Liver (tissue), 9 donors: ENCODE data around the gene BHLHE23. TPM values are rescaled to one million over a fixed set of nuclear protein-coding genes. Genes with fewer than 3 reads are reported as not detected.

Experiments used
- DNase-seq: peaks from one replicate; pipeline ENCODE4 v3.0.0-alpha.2; 2017; ENCODE audit warnings: low spot score
- H3K27ac ChIP-seq, 2 donors: one replicate each; pipeline ENCODE4 v1.7.0; 2013; ENCODE audit warnings: inconsistent platforms in 2 of 2, low read length in 2 of 2, control low read depth in 1 of 2, low read depth in 1 of 2, mild to moderate bottlenecking in 1 of 2
- H3K27me3 ChIP-seq, 4 donors: one replicate each; pipeline versions ENCODE4 v1.6.1 to v1.7.0; 2013; ENCODE audit warnings: low read length in 3 of 4, inconsistent platforms in 1 of 4, mild to moderate bottlenecking in 1 of 4, moderate library complexity in 1 of 4; ENCODE audit not compliant: control insufficient read depth in 4 of 4, insufficient read depth in 4 of 4
- H3K36me3 ChIP-seq, 4 donors: one replicate each; pipeline versions ENCODE4 v1.6.1 to v1.7.0; 2013; ENCODE audit warnings: low read length in 3 of 4, mild to moderate bottlenecking in 3 of 4, low read depth in 1 of 4, moderate library complexity in 1 of 4; ENCODE audit not compliant: control insufficient read depth in 4 of 4, insufficient read depth in 3 of 4
- H3K4me1 ChIP-seq, 4 donors: one replicate each; pipeline versions ENCODE4 v1.6.1 to v1.7.0; 2013; ENCODE audit warnings: low read length in 3 of 4, mild to moderate bottlenecking in 3 of 4, moderate library complexity in 1 of 4; ENCODE audit not compliant: control insufficient read depth in 4 of 4, insufficient read depth in 4 of 4
- H3K4me3 ChIP-seq, 3 donors: one replicate each; pipeline versions ENCODE4 v1.6.1 to v1.7.0; 2013; ENCODE audit warnings: low read length in 3 of 3, control low read depth in 1 of 3, low read depth in 1 of 3, mild to moderate bottlenecking in 1 of 3
- H3K9ac ChIP-seq, 2 donors: one replicate each; pipeline ENCODE4 v1.7.0; 2013; ENCODE audit warnings: low read length in 2 of 2, mild to moderate bottlenecking in 2 of 2, moderate library complexity in 2 of 2, control low read depth in 1 of 2, low read depth in 1 of 2
- H3K9me3 ChIP-seq, 4 donors: one replicate each; pipeline versions ENCODE4 v1.6.1 to v1.7.0; 2013; ENCODE audit warnings: low read length in 3 of 4; ENCODE audit not compliant: control insufficient read depth in 4 of 4
- EGR1 ChIP-seq, 2 donors: IDR thresholded peaks; 2 replicates each; pipeline ENCODE4 v1.6.1; 2016 to 2018; ENCODE audit warnings: antibody characterized with exemption in 2 of 2, low read depth in 2 of 2
- FOXA1 ChIP-seq: IDR thresholded peaks from 2 replicates; pipeline ENCODE4 v1.6.1; 2016; ENCODE audit warnings: antibody characterized with exemption
- FOXA2 ChIP-seq: IDR thresholded peaks from 2 replicates; pipeline ENCODE4 v1.6.1; 2016; ENCODE audit warnings: antibody characterized with exemption
- GABPA ChIP-seq, 2 donors: IDR thresholded peaks in 1 of 2; conservative IDR thresholded peaks in 1 of 2; 2 replicates each; pipeline ENCODE4 v1.6.1; 2016; ENCODE audit warnings: antibody characterized with exemption in 2 of 2, mild to moderate bottlenecking in 1 of 2, moderate library complexity in 1 of 2
- HNF4A ChIP-seq, 2 donors: conservative IDR thresholded peaks; 2 replicates each; pipeline ENCODE4 v1.6.1; 2016; ENCODE audit warnings: antibody characterized with exemption in 2 of 2, mild to moderate bottlenecking in 2 of 2
- HNF4G ChIP-seq: IDR thresholded peaks from 2 replicates; pipeline ENCODE4 v1.6.1; 2016; ENCODE audit warnings: antibody characterized with exemption
- JUND ChIP-seq, 2 donors: IDR thresholded peaks; 2 replicates each; pipeline ENCODE4 v1.6.1; 2016; ENCODE audit warnings: antibody characterized with exemption in 2 of 2
- NR2F2 ChIP-seq: IDR thresholded peaks from 2 replicates; pipeline ENCODE4 v1.6.1; 2016; ENCODE audit warnings: antibody characterized with exemption
- RAD21 ChIP-seq, 2 donors: IDR thresholded peaks; 2 replicates each; pipeline ENCODE4 v1.6.1; 2016; ENCODE audit warnings: antibody characterized with exemption in 2 of 2, mild to moderate bottlenecking in 2 of 2
- RXRA ChIP-seq, 2 donors: IDR thresholded peaks; 2 replicates each; pipeline ENCODE4 v1.6.1; 2017 to 2018; ENCODE audit warnings: antibody characterized with exemption in 2 of 2, mild to moderate bottlenecking in 1 of 2
- TAF1 ChIP-seq: conservative IDR thresholded peaks from 2 replicates; pipeline ENCODE4 v1.6.1; 2016; ENCODE audit warnings: antibody characterized with exemption, mild to moderate bottlenecking
- YY1 ChIP-seq: IDR thresholded peaks from 2 replicates; pipeline ENCODE4 v1.6.1; 2016; ENCODE audit warnings: antibody characterized with exemption, mild to moderate bottlenecking
- WGBS: extraction: QIAGEN DNeasy Blood & Tissue Kit; methylation state at CpG from one replicate; pipeline ENCODE4 v1.1.7; 2013; 5-methylcytosine and 5-hydroxymethylcytosine counted together
- polyA plus RNA-seq, 2 donors: library from polyadenylated mRNA; stranded (reverse) in 1 of 2; unstranded in 1 of 2; fragments of 200-250 nt in 1 of 2; fragments of >200 nt in 1 of 2; fragmentation: Nextera tagmentation in 1 of 2; extraction: Ambion mirVana in 1 of 2; gene quantifications; one replicate each; pipeline versions ENCODE4 v1.2.1 to v1.2.3, GENCODE V29; 2013 to 2015
- total RNA-seq, 2 donors: library from RNA; depleted of rRNA; stranded (reverse); fragments of >200 nt; gene quantifications; one replicate each; pipeline ENCODE4 v1.2.3, GENCODE V29; 2014
- TF ChIP-seq, protein P1 (sequence below): IDR thresholded peaks from 2 replicates; pipeline ENCODE4 v1.6.1; 2016; ENCODE audit warnings: antibody characterized with exemption, mild to moderate bottlenecking
- TF ChIP-seq, protein P2 (sequence below): IDR thresholded peaks from 2 replicates; pipeline ENCODE4 v1.6.1; 2016; ENCODE audit warnings: antibody characterized with exemption
- TF ChIP-seq, protein P3 (sequence below): IDR thresholded peaks from 2 replicates; pipeline ENCODE4 v1.6.1; 2016; ENCODE audit warnings: antibody characterized with exemption
- TF ChIP-seq, protein P4 (sequence below): fragments of 150-350 bp; IDR thresholded peaks from 2 replicates; pipeline ENCODE4 v1.5.1; 2017; ENCODE audit warnings: improper control_type of control experiment, low read depth, low read length; ENCODE audit not compliant: missing input control
- TF ChIP-seq, protein P5 (sequence below): IDR thresholded peaks from 2 replicates; pipeline ENCODE4 v1.6.1; 2016; ENCODE audit warnings: antibody characterized with exemption
- donor health status: healthy.
- donor health status: healthy.
- donor health status: healthy.
- donor health status: healthy.
- donor health status: healthy.

The BHLHE23 gene
- total and polyA plus RNA-seq, 4 donors, result not detected

DNA sequence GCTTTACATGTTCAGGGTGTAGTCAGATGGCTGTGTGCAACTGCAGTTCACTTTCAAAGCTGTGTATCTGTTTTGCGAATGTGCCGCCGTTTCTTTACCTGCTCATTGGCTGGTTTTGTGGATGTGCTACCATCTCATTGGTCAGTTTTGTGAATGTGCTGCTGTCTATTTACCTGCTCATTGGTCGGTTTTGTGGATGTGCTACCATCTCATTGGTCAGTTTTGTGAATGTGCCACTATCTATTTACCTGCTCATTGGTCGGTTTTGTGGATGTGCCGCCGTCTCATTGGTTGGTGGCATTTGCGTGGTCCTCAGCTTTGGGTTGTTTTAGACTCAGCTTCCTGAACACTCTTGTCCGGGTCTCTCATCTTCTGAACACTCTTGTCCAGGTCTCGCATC, 40.5 kb upstream of the BHLHE23 start:
- 90% methylated on average over 10 of the region's 10 CpGs for WGBS
- no peak for DNase-seq
- TF ChIP-seq, protein P1, sequence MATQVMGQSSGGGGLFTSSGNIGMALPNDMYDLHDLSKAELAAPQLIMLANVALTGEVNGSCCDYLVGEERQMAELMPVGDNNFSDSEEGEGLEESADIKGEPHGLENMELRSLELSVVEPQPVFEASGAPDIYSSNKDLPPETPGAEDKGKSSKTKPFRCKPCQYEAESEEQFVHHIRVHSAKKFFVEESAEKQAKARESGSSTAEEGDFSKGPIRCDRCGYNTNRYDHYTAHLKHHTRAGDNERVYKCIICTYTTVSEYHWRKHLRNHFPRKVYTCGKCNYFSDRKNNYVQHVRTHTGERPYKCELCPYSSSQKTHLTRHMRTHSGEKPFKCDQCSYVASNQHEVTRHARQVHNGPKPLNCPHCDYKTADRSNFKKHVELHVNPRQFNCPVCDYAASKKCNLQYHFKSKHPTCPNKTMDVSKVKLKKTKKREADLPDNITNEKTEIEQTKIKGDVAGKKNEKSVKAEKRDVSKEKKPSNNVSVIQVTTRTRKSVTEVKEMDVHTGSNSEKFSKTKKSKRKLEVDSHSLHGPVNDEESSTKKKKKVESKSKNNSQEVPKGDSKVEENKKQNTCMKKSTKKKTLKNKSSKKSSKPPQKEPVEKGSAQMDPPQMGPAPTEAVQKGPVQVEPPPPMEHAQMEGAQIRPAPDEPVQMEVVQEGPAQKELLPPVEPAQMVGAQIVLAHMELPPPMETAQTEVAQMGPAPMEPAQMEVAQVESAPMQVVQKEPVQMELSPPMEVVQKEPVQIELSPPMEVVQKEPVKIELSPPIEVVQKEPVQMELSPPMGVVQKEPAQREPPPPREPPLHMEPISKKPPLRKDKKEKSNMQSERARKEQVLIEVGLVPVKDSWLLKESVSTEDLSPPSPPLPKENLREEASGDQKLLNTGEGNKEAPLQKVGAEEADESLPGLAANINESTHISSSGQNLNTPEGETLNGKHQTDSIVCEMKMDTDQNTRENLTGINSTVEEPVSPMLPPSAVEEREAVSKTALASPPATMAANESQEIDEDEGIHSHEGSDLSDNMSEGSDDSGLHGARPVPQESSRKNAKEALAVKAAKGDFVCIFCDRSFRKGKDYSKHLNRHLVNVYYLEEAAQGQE, result no peak
- TF ChIP-seq RXRA (IDR thresholded peaks at IDR 0.05) (no peak), JUND (IDR thresholded peaks at IDR 0.05) (no peak), FOXA2 (no peak), RAD21 (IDR thresholded peaks at IDR 0.05) (no peak), HNF4G (no peak), YY1 (no peak), TAF1 (no peak)

DNA sequence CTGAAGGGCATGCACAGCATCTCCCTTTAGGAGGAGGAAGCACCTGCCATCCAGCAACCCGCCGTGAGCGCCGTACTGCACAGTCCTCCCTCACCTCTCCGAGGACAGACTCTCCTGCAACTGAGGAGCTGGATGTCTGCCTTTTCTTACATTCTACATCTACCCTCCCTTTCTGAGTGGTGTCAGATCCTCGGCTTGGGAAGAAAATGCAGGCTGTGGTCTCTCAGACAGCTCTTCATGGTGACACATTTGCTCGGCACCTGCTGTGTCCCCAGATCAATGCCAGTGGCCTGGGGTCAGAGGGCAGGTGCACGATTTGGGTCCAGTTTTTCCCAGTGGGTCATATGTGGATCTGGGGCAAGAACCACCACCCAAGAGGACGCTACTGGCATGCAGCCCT, 40.1 kb upstream of the BHLHE23 start:
- Histone ChIP-seq H3K9ac (no peak overlapping the region), H3K4me3 (no peak overlapping the region), H3K4me1 (no peaks in the 10 kb centered on the region), H3K36me3 (no peaks in the 10 kb centered on the region), H3K9me3 (no peaks in the 10 kb centered on the region), H3K27me3 (peaks cover 0 to 6% (median 2%) of the 10 kb centered on the region in 4 donors), H3K27ac (no peak overlapping the region)
- WGBS, result 76% methylated on average over 9 of the region's 9 CpGs
- TF ChIP-seq HNF4G, result no peak
- TF ChIP-seq YY1, result no peak
- TF ChIP-seq RAD21 (IDR thresholded peaks at IDR 0.05), result no peak
- TF ChIP-seq, protein P2, sequence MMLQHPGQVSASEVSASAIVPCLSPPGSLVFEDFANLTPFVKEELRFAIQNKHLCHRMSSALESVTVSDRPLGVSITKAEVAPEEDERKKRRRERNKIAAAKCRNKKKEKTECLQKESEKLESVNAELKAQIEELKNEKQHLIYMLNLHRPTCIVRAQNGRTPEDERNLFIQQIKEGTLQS, result no peak
- TF ChIP-seq RXRA (IDR thresholded peaks at IDR 0.05), result no peak
- TF ChIP-seq HNF4A (conservative IDR thresholded peaks at IDR 0.05), result no peak
- TF ChIP-seq, protein P3, sequence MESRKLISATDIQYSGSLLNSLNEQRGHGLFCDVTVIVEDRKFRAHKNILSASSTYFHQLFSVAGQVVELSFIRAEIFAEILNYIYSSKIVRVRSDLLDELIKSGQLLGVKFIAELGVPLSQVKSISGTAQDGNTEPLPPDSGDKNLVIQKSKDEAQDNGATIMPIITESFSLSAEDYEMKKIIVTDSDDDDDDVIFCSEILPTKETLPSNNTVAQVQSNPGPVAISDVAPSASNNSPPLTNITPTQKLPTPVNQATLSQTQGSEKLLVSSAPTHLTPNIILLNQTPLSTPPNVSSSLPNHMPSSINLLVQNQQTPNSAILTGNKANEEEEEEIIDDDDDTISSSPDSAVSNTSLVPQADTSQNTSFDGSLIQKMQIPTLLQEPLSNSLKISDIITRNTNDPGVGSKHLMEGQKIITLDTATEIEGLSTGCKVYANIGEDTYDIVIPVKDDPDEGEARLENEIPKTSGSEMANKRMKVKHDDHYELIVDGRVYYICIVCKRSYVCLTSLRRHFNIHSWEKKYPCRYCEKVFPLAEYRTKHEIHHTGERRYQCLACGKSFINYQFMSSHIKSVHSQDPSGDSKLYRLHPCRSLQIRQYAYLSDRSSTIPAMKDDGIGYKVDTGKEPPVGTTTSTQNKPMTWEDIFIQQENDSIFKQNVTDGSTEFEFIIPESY, result no peak
- TF ChIP-seq, protein P4, sequence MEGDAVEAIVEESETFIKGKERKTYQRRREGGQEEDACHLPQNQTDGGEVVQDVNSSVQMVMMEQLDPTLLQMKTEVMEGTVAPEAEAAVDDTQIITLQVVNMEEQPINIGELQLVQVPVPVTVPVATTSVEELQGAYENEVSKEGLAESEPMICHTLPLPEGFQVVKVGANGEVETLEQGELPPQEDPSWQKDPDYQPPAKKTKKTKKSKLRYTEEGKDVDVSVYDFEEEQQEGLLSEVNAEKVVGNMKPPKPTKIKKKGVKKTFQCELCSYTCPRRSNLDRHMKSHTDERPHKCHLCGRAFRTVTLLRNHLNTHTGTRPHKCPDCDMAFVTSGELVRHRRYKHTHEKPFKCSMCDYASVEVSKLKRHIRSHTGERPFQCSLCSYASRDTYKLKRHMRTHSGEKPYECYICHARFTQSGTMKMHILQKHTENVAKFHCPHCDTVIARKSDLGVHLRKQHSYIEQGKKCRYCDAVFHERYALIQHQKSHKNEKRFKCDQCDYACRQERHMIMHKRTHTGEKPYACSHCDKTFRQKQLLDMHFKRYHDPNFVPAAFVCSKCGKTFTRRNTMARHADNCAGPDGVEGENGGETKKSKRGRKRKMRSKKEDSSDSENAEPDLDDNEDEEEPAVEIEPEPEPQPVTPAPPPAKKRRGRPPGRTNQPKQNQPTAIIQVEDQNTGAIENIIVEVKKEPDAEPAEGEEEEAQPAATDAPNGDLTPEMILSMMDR, result no peak
- TF ChIP-seq, protein P1, result no peak
- no peak for TF ChIP-seq TAF1
- no peak for TF ChIP-seq GABPA (IDR thresholded peaks at IDR 0.05 in 1 of 2, conservative IDR thresholded peaks at IDR 0.05 in 1 of 2)
- no peak for TF ChIP-seq FOXA2
- TF ChIP-seq NR2F2, result no peak
- TF ChIP-seq FOXA1, result no peak
- no peak for TF ChIP-seq EGR1 (IDR thresholded peaks at IDR 0.05; ENCODE audit: low read depth in 2 of 2)
- TF ChIP-seq, protein P5, sequence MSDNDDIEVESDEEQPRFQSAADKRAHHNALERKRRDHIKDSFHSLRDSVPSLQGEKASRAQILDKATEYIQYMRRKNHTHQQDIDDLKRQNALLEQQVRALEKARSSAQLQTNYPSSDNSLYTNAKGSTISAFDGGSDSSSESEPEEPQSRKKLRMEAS, result no peak
- DNase-seq, result no peak

More for the DNA sequence above, 40.5 kb upstream of the BHLHE23 start:
- H3K27ac ChIP-seq, result no peak overlapping the region
- no peak overlapping the region for H3K4me3 ChIP-seq
- H3K9me3 ChIP-seq, result no peaks in the 10 kb centered on the region
- no peaks in the 10 kb centered on the region for H3K4me1 ChIP-seq
- H3K27me3 ChIP-seq, result peaks cover 0 to 6% (median 2%) of the 10 kb centered on the region in 4 donors
- H3K36me3 ChIP-seq, result no peaks in the 10 kb centered on the region
- H3K9ac ChIP-seq, result no peak overlapping the region
